Right atrium auricular region (tissue), 2 donors: ENCODE results near the gene SIK2. TPM values are rescaled to one million over a fixed set of nuclear protein-coding genes. Genes with fewer than 3 reads are reported as not detected.
A peak's percentile ranks its signal among the peaks of the same experiment; 100 is the strongest.

Experiments used
- DNase-seq: peaks from one replicate; pipeline ENCODE4 v3.0.0-alpha.2; 2019; ENCODE audit warnings: low spot score
- H3K27ac ChIP-seq, 2 donors: fragments of 200-600 bp; sonication (generic); 1 replicate in 1 of 2; 2 replicates in 1 of 2; pipeline ENCODE4 v1.5.1; 2016 to 2019
- H3K27me3 ChIP-seq, 2 donors: fragments of 200-600 bp; sonication (generic); one replicate each; pipeline versions ENCODE4 v1.5.1 to v1.6.0; 2017 to 2019
- H3K36me3 ChIP-seq: fragments of 200-600 bp; sonication (generic); one replicate; pipeline ENCODE4 v1.5.1; 2016
- H3K4me1 ChIP-seq, 2 donors: fragments of 200-600 bp; sonication (generic); one replicate each; pipeline versions ENCODE4 v1.5.1 to v1.6.0; 2017 to 2019
- H3K4me3 ChIP-seq, 2 donors: fragments of 200-600 bp; sonication (generic); 1 replicate in 1 of 2; 2 replicates in 1 of 2; pipeline ENCODE4 v1.5.1; 2017 to 2019; ENCODE audit warnings: mild to moderate bottlenecking in 1 of 2, moderate library complexity in 1 of 2
- H3K9me3 ChIP-seq, 2 donors: fragments of 200-600 bp; sonication (generic); one replicate each; pipeline ENCODE4 v1.5.1; 2019
- total RNA-seq, 2 donors: library from RNA; depleted of rRNA; stranded (reverse); fragments of >200 nt; gene quantifications; one replicate each; pipeline ENCODE4 v1.1.0, GENCODE V29; 2016
- TF ChIP-seq, protein P1 (sequence below), 2 donors: fragments of 200-600 bp; sonication (generic); IDR thresholded peaks; one replicate each; pipeline ENCODE4 v1.5.1; 2019; ENCODE audit warnings: antibody characterized with exemption in 2 of 2

SIK2 gene
- total RNA-seq, 2 donors from 2014 or later = 23.5 to 28.0 TPM

- H3K27ac ChIP-seq = peak overlapping the region in 1 of 2 donors; percentile 42
- H3K4me3 ChIP-seq = no peak overlapping the region
- H3K27me3 ChIP-seq = no peaks in the 10 kb centered on the region
- no peaks in the 10 kb centered on the region for H3K36me3 ChIP-seq
- DNase-seq = no peak
- H3K9me3 ChIP-seq = no peaks in the 10 kb centered on the region
- peaks cover 0 to 46% of the 10 kb centered on the region in 2 donors for H3K4me1 ChIP-seq
- TF ChIP-seq, protein P1, sequence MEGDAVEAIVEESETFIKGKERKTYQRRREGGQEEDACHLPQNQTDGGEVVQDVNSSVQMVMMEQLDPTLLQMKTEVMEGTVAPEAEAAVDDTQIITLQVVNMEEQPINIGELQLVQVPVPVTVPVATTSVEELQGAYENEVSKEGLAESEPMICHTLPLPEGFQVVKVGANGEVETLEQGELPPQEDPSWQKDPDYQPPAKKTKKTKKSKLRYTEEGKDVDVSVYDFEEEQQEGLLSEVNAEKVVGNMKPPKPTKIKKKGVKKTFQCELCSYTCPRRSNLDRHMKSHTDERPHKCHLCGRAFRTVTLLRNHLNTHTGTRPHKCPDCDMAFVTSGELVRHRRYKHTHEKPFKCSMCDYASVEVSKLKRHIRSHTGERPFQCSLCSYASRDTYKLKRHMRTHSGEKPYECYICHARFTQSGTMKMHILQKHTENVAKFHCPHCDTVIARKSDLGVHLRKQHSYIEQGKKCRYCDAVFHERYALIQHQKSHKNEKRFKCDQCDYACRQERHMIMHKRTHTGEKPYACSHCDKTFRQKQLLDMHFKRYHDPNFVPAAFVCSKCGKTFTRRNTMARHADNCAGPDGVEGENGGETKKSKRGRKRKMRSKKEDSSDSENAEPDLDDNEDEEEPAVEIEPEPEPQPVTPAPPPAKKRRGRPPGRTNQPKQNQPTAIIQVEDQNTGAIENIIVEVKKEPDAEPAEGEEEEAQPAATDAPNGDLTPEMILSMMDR (IDR thresholded peaks at IDR 0.05) = no peak
Observed at GRCh38 chr11:111633248-111633647, 31.0 kb downstream of the SIK2 start.

GRCh38 chr11:111633756-111634362 is 31.6 kb downstream of the SIK2 start:
- peaks cover 0 to 47% of the 10 kb centered on the region in 2 donors for H3K4me1 ChIP-seq

GRCh38 chr11:111634981-111635705 is 32.9 kb downstream of the SIK2 start:
- H3K4me3 ChIP-seq = no peak overlapping the region
- DNase-seq = no peak
- H3K9me3 ChIP-seq = no peaks in the 10 kb centered on the region
- TF ChIP-seq, protein P1 (IDR thresholded peaks at IDR 0.05) = no peak
- no peaks in the 10 kb centered on the region for H3K27me3 ChIP-seq
- peaks cover 0 to 55% of the 10 kb centered on the region in 2 donors for H3K4me1 ChIP-seq
- H3K27ac ChIP-seq = peak overlapping the region; percentile 62 to 66
- no peaks in the 10 kb centered on the region for H3K36me3 ChIP-seq

More at GRCh38 chr11:111633756-111634362, 31.6 kb downstream of the SIK2 start:
- peak overlapping the region in 1 of 2 donors; percentile 42 for H3K27ac ChIP-seq
- no peaks in the 10 kb centered on the region for H3K9me3 ChIP-seq
- no peaks in the 10 kb centered on the region for H3K27me3 ChIP-seq
- no peak overlapping the region for H3K4me3 ChIP-seq
- no peak for DNase-seq
- TF ChIP-seq, protein P1 (IDR thresholded peaks at IDR 0.05) = no peak
- no peaks in the 10 kb centered on the region for H3K36me3 ChIP-seq

GRCh38 chr11:111635706-111636045 is 33.4 kb downstream of the SIK2 start:
- no peak overlapping the region for H3K4me3 ChIP-seq
- no peaks in the 10 kb centered on the region for H3K36me3 ChIP-seq
- H3K4me1 ChIP-seq = peaks cover 0 to 55% of the 10 kb centered on the region in 2 donors
- peak overlapping the region; percentile 62 to 66 for H3K27ac ChIP-seq
- no peaks in the 10 kb centered on the region for H3K9me3 ChIP-seq
- no peak for DNase-seq
- H3K27me3 ChIP-seq = no peaks in the 10 kb centered on the region
- TF ChIP-seq, protein P1 (IDR thresholded peaks at IDR 0.05) = no peak

GRCh38 chr11:111637885-111638284 is 35.6 kb downstream of the SIK2 start:
- peaks cover 0 to 54% of the 10 kb centered on the region in 2 donors for H3K4me1 ChIP-seq
- H3K4me3 ChIP-seq = no peak overlapping the region
- H3K27me3 ChIP-seq = no peaks in the 10 kb centered on the region
- no peak overlapping the region for H3K27ac ChIP-seq
- H3K36me3 ChIP-seq = no peaks in the 10 kb centered on the region
- no peaks in the 10 kb centered on the region for H3K9me3 ChIP-seq
- DNase-seq = no peak
- TF ChIP-seq, protein P1 (IDR thresholded peaks at IDR 0.05) = no peak
